Measurements from ENCODE around the gene TRIM44.

TRIM44 gene

GRCh38 chr11:35763301-35763700 is 100.7 kb downstream of the TRIM44 start:
- H3K4me1 ChIP-seq (ENCODE audit: control insufficient read depth, low read length), result no peaks in the 10 kb centered on the region
- H3K27ac ChIP-seq (ENCODE audit: low read depth, low read length), result no peak overlapping the region
- H3K27me3 ChIP-seq (ENCODE audit: control insufficient read depth, low read length), result no peaks in the 10 kb centered on the region
- TF ChIP-seq EZH2phosphoT487 (IDR thresholded peaks at IDR 0.05; ENCODE audit: borderline replicate concordance, low read length), result no peak
- TF ChIP-seq, protein P1, sequence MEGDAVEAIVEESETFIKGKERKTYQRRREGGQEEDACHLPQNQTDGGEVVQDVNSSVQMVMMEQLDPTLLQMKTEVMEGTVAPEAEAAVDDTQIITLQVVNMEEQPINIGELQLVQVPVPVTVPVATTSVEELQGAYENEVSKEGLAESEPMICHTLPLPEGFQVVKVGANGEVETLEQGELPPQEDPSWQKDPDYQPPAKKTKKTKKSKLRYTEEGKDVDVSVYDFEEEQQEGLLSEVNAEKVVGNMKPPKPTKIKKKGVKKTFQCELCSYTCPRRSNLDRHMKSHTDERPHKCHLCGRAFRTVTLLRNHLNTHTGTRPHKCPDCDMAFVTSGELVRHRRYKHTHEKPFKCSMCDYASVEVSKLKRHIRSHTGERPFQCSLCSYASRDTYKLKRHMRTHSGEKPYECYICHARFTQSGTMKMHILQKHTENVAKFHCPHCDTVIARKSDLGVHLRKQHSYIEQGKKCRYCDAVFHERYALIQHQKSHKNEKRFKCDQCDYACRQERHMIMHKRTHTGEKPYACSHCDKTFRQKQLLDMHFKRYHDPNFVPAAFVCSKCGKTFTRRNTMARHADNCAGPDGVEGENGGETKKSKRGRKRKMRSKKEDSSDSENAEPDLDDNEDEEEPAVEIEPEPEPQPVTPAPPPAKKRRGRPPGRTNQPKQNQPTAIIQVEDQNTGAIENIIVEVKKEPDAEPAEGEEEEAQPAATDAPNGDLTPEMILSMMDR (IDR thresholded peaks at IDR 0.05; ENCODE audit: low read depth, low read length, poor library complexity, severe bottlenecking), result no peak
- H3K9me3 ChIP-seq (ENCODE audit: control insufficient read depth, insufficient read depth, low read length), result no peaks in the 10 kb centered on the region
- H3F3A ChIP-seq (ENCODE audit: control insufficient read depth, insufficient read depth), result no peaks in the 10 kb centered on the region
- H3K4me3 ChIP-seq (ENCODE audit: low read length), result no peak overlapping the region
- H3K79me2 ChIP-seq (ENCODE audit: control insufficient read depth, low read length), result no peaks in the 10 kb centered on the region
- H3K9me2 ChIP-seq (replicated peaks; ENCODE audit: control insufficient read depth, low read length), result no peaks in the 10 kb centered on the region
- H4K20me1 ChIP-seq (ENCODE audit: control insufficient read depth, insufficient read depth, low read depth, low read length), result no peaks in the 10 kb centered on the region
- H3K36me3 ChIP-seq (ENCODE audit: control insufficient read depth, low read length), result no peaks in the 10 kb centered on the region
- H3K4me2 ChIP-seq (ENCODE audit: low read length), result no peak overlapping the region

GRCh38 chr11:35763765-35764164 is 101.2 kb downstream of the TRIM44 start:
- no peaks in the 10 kb centered on the region for H3K27me3 ChIP-seq (ENCODE audit: control insufficient read depth, low read length)
- no peaks in the 10 kb centered on the region for H3K79me2 ChIP-seq (ENCODE audit: control insufficient read depth, low read length)
- no peak overlapping the region for H3K4me3 ChIP-seq (ENCODE audit: low read length)
- no peaks in the 10 kb centered on the region for H3K9me2 ChIP-seq (replicated peaks; ENCODE audit: control insufficient read depth, low read length)
- TF ChIP-seq, protein P1 (IDR thresholded peaks at IDR 0.05; ENCODE audit: low read depth, low read length, poor library complexity, severe bottlenecking), result no peak
- no peak for TF ChIP-seq EZH2phosphoT487 (IDR thresholded peaks at IDR 0.05; ENCODE audit: borderline replicate concordance, low read length)
- H3K36me3 ChIP-seq (ENCODE audit: control insufficient read depth, low read length), result no peaks in the 10 kb centered on the region
- H3K27ac ChIP-seq (ENCODE audit: low read depth, low read length), result no peak overlapping the region
- H3F3A ChIP-seq (ENCODE audit: control insufficient read depth, insufficient read depth), result no peaks in the 10 kb centered on the region
- no peak overlapping the region for H3K4me2 ChIP-seq (ENCODE audit: low read length)
- no peaks in the 10 kb centered on the region for H4K20me1 ChIP-seq (ENCODE audit: control insufficient read depth, insufficient read depth, low read depth, low read length)
- no peaks in the 10 kb centered on the region for H3K4me1 ChIP-seq (ENCODE audit: control insufficient read depth, low read length)
- H3K9me3 ChIP-seq (ENCODE audit: control insufficient read depth, insufficient read depth, low read length), result no peaks in the 10 kb centered on the region

DNA sequence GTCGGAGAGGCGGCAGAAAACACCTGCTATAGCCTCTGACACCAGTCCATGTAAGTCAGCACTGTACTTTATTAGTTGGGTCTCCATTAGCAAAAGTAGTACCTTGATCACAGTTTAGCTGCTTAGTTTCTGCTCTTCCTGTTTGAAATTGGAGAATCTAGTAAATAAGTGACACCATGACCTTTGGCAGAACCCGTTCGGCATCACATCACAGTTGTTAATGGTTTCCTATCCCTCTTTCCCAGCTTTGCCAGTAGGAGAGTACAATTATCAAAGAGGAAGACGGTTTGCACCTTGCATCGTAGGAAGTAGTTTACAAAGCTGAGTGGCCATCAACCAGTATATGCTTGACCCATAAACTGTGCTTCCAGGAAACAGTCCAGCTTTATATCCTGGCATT is 101.8 kb downstream of the TRIM44 start:
- H3K4me3 ChIP-seq (ENCODE audit: low read length), result no peak overlapping the region
- no peaks in the 10 kb centered on the region for H3K9me3 ChIP-seq (ENCODE audit: control insufficient read depth, insufficient read depth, low read length)
- no peaks in the 10 kb centered on the region for H3F3A ChIP-seq (ENCODE audit: control insufficient read depth, insufficient read depth)
- no peaks in the 10 kb centered on the region for H3K36me3 ChIP-seq (ENCODE audit: control insufficient read depth, low read length)
- no peaks in the 10 kb centered on the region for H3K4me1 ChIP-seq (ENCODE audit: control insufficient read depth, low read length)
- H3K79me2 ChIP-seq (ENCODE audit: control insufficient read depth, low read length), result no peaks in the 10 kb centered on the region
- H3K27me3 ChIP-seq (ENCODE audit: control insufficient read depth, low read length), result no peaks in the 10 kb centered on the region
- TF ChIP-seq, protein P1 (IDR thresholded peaks at IDR 0.05; ENCODE audit: low read depth, low read length, poor library complexity, severe bottlenecking), result no peak
- no peak for TF ChIP-seq EZH2phosphoT487 (IDR thresholded peaks at IDR 0.05; ENCODE audit: borderline replicate concordance, low read length)
- no peaks in the 10 kb centered on the region for H3K9me2 ChIP-seq (replicated peaks; ENCODE audit: control insufficient read depth, low read length)
- no peak overlapping the region for H3K27ac ChIP-seq (ENCODE audit: low read depth, low read length)
- no peak overlapping the region for H3K4me2 ChIP-seq (ENCODE audit: low read length)
- no peaks in the 10 kb centered on the region for H4K20me1 ChIP-seq (ENCODE audit: control insufficient read depth, insufficient read depth, low read depth, low read length)

DNA sequence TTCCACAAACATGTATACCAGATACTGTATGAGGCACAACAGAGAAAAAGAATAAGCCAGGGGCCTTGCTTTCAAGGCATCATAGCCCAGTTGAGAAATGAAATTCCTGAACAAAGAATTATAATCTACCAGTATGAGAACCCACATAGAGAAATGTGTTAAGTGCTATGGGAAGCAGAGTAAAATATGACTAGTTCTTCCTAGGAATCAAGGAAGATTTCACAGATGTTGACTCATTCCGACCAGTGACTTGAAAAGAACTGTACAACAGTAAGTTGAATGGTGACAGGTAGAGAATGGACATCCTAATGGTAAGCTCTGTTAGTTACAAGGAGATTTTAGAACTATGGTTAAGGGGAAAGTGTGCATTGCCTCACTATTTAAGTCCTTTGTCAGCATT is 102.6 kb downstream of the TRIM44 start:
- no peak overlapping the region for H3K27ac ChIP-seq (ENCODE audit: low read depth, low read length)
- no peaks in the 10 kb centered on the region for H3K9me2 ChIP-seq (replicated peaks; ENCODE audit: control insufficient read depth, low read length)
- no peaks in the 10 kb centered on the region for H3F3A ChIP-seq (ENCODE audit: control insufficient read depth, insufficient read depth)
- H3K79me2 ChIP-seq (ENCODE audit: control insufficient read depth, low read length), result no peaks in the 10 kb centered on the region
- no peak overlapping the region for H3K4me3 ChIP-seq (ENCODE audit: low read length)
- H3K9me3 ChIP-seq (ENCODE audit: control insufficient read depth, insufficient read depth, low read length), result no peaks in the 10 kb centered on the region
- H4K20me1 ChIP-seq (ENCODE audit: control insufficient read depth, insufficient read depth, low read depth, low read length), result no peaks in the 10 kb centered on the region
- no peak for TF ChIP-seq EZH2phosphoT487 (IDR thresholded peaks at IDR 0.05; ENCODE audit: borderline replicate concordance, low read length)
- TF ChIP-seq, protein P1 (IDR thresholded peaks at IDR 0.05; ENCODE audit: low read depth, low read length, poor library complexity, severe bottlenecking), result no peak
- no peaks in the 10 kb centered on the region for H3K36me3 ChIP-seq (ENCODE audit: control insufficient read depth, low read length)
- H3K4me1 ChIP-seq (ENCODE audit: control insufficient read depth, low read length), result no peaks in the 10 kb centered on the region
- H3K27me3 ChIP-seq (ENCODE audit: control insufficient read depth, low read length), result no peaks in the 10 kb centered on the region
- H3K4me2 ChIP-seq (ENCODE audit: low read length), result no peak overlapping the region
